Germinal center (tissue), 1 donor: ENCODE results near the gene TMEM167B.
"Not testable (repeated sequence)": the region's sequence is repeated elsewhere in the genome, so short reads cannot be mapped to it uniquely, and the experiment has no call there.

ENCODE experiments used
- DNase-seq: peaks from one replicate; pipeline ENCODE4 v3.0.0; 2012; ENCODE audit warnings: mixed read lengths, low spot score

Gene TMEM167B

DNA sequence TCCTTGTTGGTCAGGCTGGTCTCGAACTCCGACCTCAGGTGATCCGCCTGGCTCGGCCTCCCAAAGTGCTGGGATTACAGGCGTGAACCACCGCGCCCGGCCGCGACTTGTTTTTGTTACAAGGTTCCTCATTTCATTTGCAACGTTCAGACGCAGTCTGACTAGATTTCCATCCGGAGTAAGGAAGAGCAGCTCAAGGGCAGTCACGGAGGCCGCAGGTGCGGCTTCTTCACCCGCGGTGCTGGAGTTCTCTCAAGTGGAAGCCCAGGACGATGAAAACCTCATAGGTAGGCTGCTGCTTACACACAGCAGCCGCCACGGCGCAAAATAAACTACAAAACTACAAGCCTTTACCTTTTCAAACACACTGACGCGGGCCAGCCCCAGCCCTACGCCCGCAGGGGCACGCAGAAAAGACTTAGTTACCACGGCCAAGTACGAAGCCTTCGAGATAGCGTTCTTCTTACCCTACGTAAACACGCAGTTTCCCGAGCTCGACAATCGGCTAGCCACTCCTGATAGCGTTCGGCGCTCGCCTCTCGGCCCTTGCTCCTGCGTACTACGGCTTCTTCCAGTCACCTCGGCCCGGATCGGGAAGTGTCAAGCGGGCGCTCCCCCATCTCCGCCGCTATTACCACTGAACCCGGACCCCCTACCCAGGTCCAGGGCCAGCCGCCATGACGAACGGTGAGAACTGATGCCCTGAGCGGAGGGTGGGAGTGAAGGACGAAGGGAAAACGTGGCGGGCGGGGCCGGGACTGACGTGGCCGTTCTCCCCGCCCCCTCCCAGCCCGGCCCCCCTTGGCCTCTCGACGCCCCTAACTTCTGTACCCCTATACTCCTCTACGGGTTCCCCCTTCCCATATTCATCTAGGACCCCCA is at the start of gene TMEM167B:
Gene TMEM167B (plus strand): TSS at position 569 of the 882 bp plus-strand sequence. CDS start 109 bp downstream, at position 678.
- peak; percentile 86 for DNase-seq

DNA sequence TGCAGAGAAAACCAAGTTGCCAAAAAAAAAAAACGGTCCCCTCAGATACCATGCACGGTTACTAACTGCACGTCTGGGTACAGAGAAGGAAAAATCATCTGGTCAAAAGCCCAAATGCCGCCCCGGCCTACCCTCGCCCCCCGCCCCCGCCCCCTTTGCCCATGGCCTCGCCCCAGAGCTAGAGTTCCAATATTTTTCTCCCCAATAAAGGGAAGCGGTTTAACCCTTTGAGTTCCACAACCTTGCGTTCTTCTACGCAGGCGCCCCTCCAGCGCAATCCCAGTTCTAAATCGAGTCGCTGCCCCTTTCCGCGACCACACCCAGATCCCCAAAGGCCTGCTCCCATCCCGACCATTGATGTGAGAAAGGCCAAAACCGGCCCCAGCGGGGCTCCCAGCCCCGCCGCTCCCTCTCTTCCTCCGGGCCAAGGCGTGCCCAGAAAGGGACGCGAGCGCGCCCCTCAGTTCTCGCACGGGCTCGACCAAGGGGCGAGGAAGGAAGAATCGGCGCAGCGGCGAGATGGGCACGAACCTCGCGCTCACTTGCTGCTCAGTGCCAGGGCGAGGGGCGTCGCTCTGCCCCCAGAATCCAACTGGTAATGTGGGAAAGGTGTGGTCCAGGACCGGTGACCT is 49.5 kb upstream of the TMEM167B start:
- peak; percentile 49 for DNase-seq

DNA sequence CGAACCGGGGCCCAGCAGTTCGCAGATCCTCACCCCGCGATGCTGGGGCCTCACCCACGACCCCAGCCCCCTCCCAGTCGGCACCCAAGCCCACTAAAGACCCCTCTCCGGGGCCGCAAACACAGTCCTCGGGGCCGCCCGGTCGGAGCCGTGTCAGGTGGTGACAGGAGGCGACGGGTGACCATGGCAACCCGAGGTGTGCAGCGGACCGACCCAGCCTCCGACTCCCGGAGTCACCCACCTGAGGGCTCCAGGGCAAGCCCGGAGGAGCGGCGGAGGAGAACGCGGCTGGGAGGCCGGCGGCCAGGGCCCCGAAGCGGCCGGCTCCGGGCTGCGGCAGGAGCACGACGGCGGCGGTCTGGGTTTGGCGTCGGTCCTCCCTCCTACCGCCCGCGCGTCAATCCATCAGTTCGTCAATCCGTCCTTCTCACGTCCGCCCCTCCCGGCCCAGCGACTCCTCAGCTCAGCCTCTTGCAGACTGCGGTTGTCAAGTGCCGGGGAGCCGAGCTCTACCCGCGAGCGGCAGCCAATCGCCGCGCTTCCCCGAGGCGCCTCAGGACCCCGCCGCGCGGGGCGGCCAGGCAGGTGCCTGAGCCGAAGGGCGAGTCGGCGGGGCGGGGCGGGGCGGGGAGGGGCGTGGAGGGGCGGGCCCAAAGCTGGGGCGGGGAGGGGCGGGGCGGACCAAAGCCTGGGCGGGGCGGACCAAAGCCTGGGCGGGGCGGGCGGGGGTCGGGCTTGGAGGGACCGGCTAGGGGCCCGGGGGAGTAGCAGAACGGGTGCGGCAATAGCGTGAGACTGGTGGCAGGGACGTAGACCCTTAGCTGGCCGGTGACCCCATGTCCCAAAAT is 48.7 kb upstream of the TMEM167B start, which contains the start of gene WDR47:
Gene WDR47 (minus strand): TSS at position 482 of the 848 bp plus-strand sequence. CDS start 18,590 bp downstream, outside the sequence.
- peak; percentile 98 for DNase-seq

DNA sequence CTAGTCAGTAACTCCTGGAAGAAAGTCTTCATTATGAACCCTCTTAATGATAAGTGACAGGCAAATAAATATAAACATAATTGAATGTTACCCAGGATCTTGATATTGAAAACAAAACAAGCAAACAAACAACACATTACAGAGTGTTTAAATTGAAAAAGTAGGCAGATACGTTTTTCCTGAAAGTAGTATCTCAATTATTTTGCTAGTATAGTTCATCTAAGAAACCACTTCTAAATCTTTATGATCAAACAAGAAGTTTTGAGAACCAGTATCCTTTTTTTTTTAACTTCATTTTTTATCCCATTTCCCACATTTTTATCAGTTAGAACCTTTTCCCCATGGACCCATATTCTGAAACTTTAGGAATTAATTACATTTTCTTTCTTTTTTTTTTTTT is 45.0 kb upstream of the TMEM167B start:
- DNase-seq, result no peak

- DNase-seq, result no peak
These were observed 43.9 kb upstream of the TMEM167B start for GRCh38 chr1:109046671-109047070.

- no peak for DNase-seq
These were observed 43.2 kb upstream of the TMEM167B start for GRCh38 chr1:109047339-109047738.

DNA sequence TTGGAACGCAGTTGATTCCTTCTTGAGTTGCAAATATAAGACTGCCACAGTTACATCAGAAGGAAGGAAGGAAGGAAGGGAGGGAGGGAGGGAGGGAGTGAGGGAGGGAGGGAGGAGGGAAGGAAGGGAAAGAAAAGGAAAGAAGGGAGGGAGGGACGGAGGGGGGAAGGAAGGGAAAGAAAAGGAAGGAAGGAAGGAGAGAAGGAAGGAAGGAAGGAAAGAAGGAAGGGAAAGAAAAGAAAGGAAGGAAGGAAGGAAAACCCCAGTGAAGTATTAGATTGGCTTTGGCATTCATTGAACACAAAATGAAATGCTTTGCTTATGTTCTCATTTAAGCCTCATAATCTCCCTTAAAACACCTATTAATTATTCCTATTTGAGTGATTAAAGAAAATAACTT is 42.2 kb upstream of the TMEM167B start:
- DNase-seq, result no peak

DNA sequence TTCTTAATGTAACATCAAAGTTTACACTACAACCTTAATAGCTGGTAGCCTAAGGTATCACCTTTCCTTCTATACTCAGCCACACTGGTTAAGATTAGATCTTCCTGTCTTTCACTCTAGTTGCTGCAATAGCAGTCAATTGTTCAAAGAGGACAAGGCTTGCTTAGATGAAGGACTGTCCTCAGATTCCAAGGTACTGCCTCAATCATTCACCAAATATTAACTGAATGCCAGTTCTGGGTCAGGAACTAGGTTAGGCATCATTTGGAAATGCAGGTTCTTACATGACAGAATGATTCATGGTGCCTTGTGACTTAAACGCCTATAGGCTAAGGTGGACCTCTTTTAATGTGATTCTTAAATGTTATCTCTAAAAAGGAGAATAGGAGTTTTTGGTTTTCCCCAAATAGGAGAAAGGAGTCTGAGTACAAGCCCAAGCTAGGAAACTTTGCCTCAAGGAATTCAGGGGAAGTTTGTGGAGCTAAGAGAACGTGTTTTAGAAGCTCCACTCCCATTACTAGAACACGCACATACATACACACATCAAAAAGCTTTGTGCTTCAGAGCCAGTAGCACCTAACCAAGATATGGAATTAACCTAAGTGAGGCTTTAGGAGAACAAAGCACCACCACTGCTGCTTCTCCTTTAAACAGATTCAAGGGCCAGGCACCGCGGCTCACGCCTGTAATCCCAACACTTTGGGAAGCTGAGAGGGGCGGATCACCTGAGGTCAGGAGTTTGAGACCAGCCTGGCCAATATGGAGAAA is 40.2 kb upstream of the TMEM167B start:
- DNase-seq, result no peak

- not testable (repeated sequence) for DNase-seq
These were observed 38.4 kb upstream of the TMEM167B start for GRCh38 chr1:109052145-109052544.

- no peak for DNase-seq
These were observed 34.5 kb upstream of the TMEM167B start for GRCh38 chr1:109056064-109056463.

- no peak for DNase-seq
These were observed 31.5 kb upstream of the TMEM167B start for GRCh38 chr1:109059026-109059425.

GRCh38 chr1:109060707-109061106 is 29.9 kb upstream of the TMEM167B start:
- no peak for DNase-seq

- DNase-seq, result no peak
These were observed 29.4 kb upstream of the TMEM167B start for GRCh38 chr1:109061183-109061582.

GRCh38 chr1:109065137-109065536 is 25.4 kb upstream of the TMEM167B start:
- no peak for DNase-seq

DNA sequence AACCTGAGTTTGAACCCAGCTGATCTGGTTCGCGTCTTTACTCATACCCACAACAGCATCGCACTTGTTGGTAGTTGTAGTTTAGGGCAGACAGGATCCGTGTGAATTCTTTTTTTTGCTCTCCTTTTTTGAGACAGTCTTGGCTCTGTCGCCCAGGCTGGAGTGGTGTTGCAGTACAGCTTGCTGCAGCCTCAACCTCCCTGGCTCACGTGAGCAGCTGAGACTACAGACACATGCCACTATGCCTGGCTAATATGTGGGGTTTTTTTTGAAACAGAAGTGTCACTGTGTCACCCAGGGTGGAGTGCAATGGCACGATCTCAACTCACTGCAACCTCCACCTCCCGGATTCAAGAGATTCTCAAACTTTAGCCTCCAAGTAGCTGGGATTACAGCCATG is 22.7 kb upstream of the TMEM167B start:
- no peak for DNase-seq

DNA sequence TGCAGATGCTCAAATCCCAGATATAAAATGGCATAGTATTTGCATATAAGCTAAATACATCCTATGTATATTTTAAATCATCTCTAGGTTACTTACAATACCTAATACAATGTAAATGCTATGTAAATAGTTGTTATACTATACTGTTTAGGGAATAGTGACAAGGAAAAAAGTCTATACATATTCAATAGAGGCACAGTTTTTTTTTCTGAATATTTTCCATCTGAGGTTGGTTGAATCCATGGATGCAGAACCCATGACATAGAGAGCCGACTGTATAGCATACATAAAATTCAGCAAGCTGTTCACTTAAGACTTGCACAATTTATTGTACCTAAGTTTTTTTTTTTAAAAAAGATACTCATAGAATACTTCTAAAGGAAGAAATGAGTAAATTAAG is 21.3 kb upstream of the TMEM167B start:
- DNase-seq, result no peak

DNA sequence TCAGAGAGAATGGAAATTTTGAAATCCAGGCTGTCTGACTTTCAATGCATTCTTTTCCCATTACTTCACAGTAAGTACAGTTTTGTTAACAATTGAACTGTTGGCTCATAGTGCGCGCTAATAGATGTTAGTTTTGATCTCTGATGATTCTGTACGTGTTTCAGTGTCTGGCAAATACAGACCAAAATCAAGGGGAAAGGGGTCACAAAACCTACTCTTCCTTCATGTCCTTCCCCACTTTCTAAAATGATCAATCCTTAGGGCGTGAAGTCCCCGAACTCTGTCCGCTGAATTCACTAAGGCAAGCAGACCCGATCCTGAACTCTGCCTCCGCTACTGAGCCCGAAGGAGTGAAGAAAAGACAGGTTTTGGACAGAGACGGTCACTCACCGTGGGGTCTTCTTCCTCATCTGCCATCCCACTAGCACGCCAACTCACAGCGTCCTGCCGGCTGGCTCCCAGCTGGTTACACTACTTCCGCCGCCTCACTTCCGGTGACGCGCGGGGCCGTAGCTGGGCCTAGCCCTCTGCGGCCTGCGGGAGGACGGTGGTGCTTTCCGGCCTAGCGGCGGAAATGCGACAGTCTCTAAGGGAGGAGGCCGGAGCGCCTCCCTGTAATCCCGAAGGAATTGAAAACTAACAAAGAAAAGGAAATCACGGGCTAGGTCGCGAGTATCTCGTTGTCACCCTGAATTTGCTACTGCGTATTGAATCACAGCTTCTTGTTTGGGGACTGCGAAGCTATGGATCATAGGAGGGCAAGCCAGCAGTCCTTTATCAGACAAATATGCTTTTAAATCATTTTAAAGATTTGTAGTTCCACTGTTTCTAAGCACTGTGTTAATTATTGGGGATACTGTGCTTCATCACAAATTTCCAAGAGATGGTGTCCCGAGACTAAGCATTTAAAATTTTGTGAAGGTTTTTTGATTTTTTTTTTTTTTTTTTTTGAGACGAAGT is 14.8 kb upstream of the TMEM167B start, which contains the start of gene TAF13:
Gene TAF13 (minus strand): TSS at position 473 of the 960 bp plus-strand sequence. CDS start 56 bp downstream, at position 417.
- peak; percentile 90 for DNase-seq

DNA sequence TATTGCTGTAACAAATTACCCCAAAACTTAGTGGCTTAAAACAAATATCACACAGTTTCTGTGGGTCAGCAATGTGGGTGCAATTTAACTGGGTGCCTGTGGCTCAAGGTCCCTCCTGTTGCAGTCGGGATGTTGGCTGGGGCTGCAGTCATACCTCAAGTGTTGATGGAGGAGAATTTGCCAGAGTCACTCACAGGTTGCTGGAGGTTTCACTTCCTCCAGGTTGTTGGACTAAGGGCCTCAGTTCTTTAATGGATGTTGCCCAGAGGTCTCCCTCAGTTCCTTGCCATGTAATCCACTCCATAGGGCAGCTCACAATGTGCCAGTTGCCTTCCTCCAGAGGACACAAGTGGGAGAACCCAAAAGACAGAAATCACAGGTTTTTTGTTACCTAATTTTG is 12.2 kb upstream of the TMEM167B start:
- DNase-seq, result peak; percentile 22

DNA sequence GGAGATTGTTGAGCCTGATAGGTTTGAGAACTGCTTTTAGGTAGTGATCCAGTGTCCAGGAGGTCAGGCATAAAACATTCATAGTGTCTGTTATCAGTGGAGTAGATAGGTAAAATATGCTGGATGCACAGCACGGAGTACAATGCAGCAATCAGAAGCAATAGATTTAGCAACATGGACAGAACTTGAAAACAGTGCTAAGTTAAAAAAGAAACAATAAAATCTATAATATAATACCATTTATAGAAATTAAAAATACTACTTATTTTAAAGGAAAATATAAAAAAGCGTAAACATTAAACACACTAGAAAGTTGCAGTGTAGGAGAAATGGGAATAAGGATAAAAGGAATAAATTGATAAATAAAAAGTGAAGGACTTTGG is 11.3 kb upstream of the TMEM167B start:
- DNase-seq, result no peak

DNA sequence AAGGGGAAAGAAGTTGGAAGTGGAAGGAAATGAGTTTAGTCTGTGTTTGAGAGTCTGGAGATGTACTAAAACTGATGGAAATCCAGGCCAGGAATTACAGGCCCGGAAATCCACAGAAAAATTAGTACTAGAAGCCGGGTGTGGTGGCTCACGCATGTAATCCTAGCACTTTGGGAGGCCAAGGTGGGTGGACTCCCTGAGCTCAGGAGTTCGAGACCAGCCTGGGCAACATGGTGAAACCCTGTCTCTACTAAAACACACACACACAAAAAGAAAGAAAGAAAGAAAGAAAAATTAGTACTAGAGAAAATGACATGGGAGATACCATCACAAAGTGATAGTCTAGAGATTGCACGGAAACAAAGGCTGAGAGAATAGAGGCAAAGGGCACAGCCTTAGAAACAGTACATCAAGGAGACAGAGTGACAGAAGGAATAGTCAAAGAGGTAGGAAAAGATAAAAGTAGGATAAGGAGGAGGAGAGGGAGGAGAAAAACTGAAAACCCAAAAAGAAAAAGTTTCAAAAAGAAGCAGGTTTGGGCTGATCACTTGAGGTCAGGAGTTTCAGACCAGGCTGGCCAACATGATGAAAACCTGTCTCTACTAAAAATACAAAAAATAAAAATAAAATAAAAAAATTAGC is 10.0 kb upstream of the TMEM167B start:
- no peak for DNase-seq
